Testis (tissue), 3 donors: ENCODE data around the gene RNGTT. TPM values are rescaled to one million over a fixed set of nuclear protein-coding genes. Genes with fewer than 3 reads are reported as not detected.

Source experiments
- DNase-seq: peaks from one replicate; pipeline ENCODE4 v3.0.0-alpha.2; 2019
- H3K27ac ChIP-seq, 2 donors: fragments of 200-600 bp; sonication (generic); one replicate each; pipeline ENCODE4 v1.5.1; 2019
- H3K27me3 ChIP-seq: fragments of 200-600 bp; sonication (generic); one replicate; pipeline ENCODE4 v1.5.1; 2019
- H3K36me3 ChIP-seq: fragments of 200-600 bp; sonication (generic); one replicate; pipeline ENCODE4 v1.5.1; 2017; ENCODE audit warnings: low read depth; ENCODE audit errors: missing control alignments
- H3K4me1 ChIP-seq: fragments of 200-600 bp; sonication (generic); one replicate; pipeline ENCODE4 v1.5.1; 2019
- H3K4me3 ChIP-seq, 2 donors: fragments of 200-600 bp; sonication (generic); one replicate each; pipeline ENCODE4 v1.5.1; 2017 to 2019
- H3K9me3 ChIP-seq: fragments of 200-600 bp; sonication (generic); one replicate; pipeline ENCODE4 v1.5.1; 2017
- CTCF ChIP-seq, 3 experiments: fragments of 450-650 bp in 2 of 3; fragments of 200-600 bp in 1 of 3; sonication (generic) in 1 of 3; IDR thresholded peaks; one replicate each; pipeline ENCODE4 v1.5.1; 2016 to 2019; ENCODE audit warnings: antibody characterized with exemption in 3 of 3, mild to moderate bottlenecking in 2 of 3, moderate library complexity in 1 of 3
- POLR2A ChIP-seq: fragments of 450-650 bp; IDR thresholded peaks from one replicate; pipeline ENCODE4 v1.6.1; 2017; ENCODE audit warnings: antibody characterized with exemption, mild to moderate bottlenecking, moderate library complexity
- WGBS, 2 donors: methylation state at CpG; one replicate each; pipeline ENCODE4 v1.1.5; 2018; 5-methylcytosine and 5-hydroxymethylcytosine counted together
- intact Hi-C: fragments of 100-400 bp; cut with DNase I; formaldehyde crosslinking; loops from one replicate; pipeline ENCODE4 v1.15.1; 2023; ENCODE audit warnings: low total_unique reads
- polyA plus RNA-seq: library from polyadenylated mRNA; stranded (reverse); fragments of 350-450 nt; fragmentation: Illumina TruSeq; extraction: RNeasy Lipid Tissue Mini Kit (QIAGEN cat#74804); gene quantifications from one replicate; pipeline ENCODE4 v1.2.3, GENCODE V29; 2014; ENCODE audit warnings: low read depth, low replicate concordance; ENCODE audit not compliant: insufficient read depth
- total RNA-seq, 2 donors: library from RNA; depleted of rRNA; stranded (reverse); fragments of >200 nt; gene quantifications; one replicate each; pipeline ENCODE4 v1.2.3, GENCODE V29; 2016

The RNGTT gene
- total and polyA plus RNA-seq, 3 donors from 2014 or later: 19.4 to 27.0 (median 22.1) TPM

- no peak overlapping the region for H3K27ac ChIP-seq
- H3K4me1 ChIP-seq: peaks cover 12% of the 10 kb centered on the region
- no peaks in the 10 kb centered on the region for H3K27me3 ChIP-seq
- no peak for TF ChIP-seq POLR2A
- TF ChIP-seq CTCF (IDR thresholded peaks at IDR 0.05): no peak
- H3K4me3 ChIP-seq: no peak overlapping the region
- DNase-seq: no peak
- whole genome bisulfite sequencing, 2 donors: 64 to 78% methylated on average over 2 of the region's 2 CpGs
- H3K9me3 ChIP-seq: no peaks in the 10 kb centered on the region
- intact Hi-C loops: no loop called here
- H3K36me3 ChIP-seq: no peaks in the 10 kb centered on the region
Measured at GRCh38 chr6:88965691-88966090, 2.3 kb upstream of the RNGTT start.

GRCh38 chr6:88964509-88964908 is 1.1 kb upstream of the RNGTT start:
- Histone ChIP-seq H3K27ac (peak overlapping the region in 1 of 2 donors; percentile 85), H3K27me3 (no peaks in the 10 kb centered on the region), H3K9me3 (no peaks in the 10 kb centered on the region), H3K4me1 (peaks cover 12% of the 10 kb centered on the region), H3K4me3 (peak overlapping the region; percentile 80 to 97), H3K36me3 (no peaks in the 10 kb centered on the region)
- DNase-seq: no peak
- 37 to 48% methylated on average over 5 of the region's 5 CpGs for WGBS, 2 donors
- TF ChIP-seq POLR2A (no peak), CTCF (IDR thresholded peaks at IDR 0.05) (no peak)
- intact Hi-C loops: no loop called here

GRCh38 chr6:88958842-88959241 is 4.6 kb downstream of the RNGTT start:
- intact Hi-C loops: no loop called here
- TF ChIP-seq POLR2A (no peak), CTCF (IDR thresholded peaks at IDR 0.05) (no peak)
- H3K27ac ChIP-seq: no peak overlapping the region

GRCh38 chr6:88953550-88954386 is 9.7 kb downstream of the RNGTT start:
- no peak for TF ChIP-seq POLR2A
- no peak for TF ChIP-seq CTCF (IDR thresholded peaks at IDR 0.05)
- H3K27me3 ChIP-seq: no peaks in the 10 kb centered on the region
- no peak for DNase-seq
- no peaks in the 10 kb centered on the region for H3K4me1 ChIP-seq
- no peak overlapping the region for H3K27ac ChIP-seq
- H3K4me3 ChIP-seq: no peak overlapping the region
- intact Hi-C loops: no loop called here
- H3K9me3 ChIP-seq: no peaks in the 10 kb centered on the region
- WGBS, 2 donors: 98 to 99% methylated on average over 2 of the region's 2 CpGs
- H3K36me3 ChIP-seq: no peaks in the 10 kb centered on the region

More at GRCh38 chr6:88958842-88959241, 4.6 kb downstream of the RNGTT start:
- H3K9me3 ChIP-seq: no peaks in the 10 kb centered on the region
- H3K4me3 ChIP-seq: no peak overlapping the region
- DNase-seq: no peak
- peaks cover 7% of the 10 kb centered on the region for H3K4me1 ChIP-seq
- no peaks in the 10 kb centered on the region for H3K36me3 ChIP-seq
- no peaks in the 10 kb centered on the region for H3K27me3 ChIP-seq
